A673 (cell line): ENCODE data around the gene RAB3B.

Experiments used
- EZH2 ChIP-seq: fragments of 200-600 bp; sonication (generic); IDR thresholded peaks from 2 replicates; pipeline ENCODE4 v1.6.1; 2017; ENCODE audit warnings: borderline replicate concordance, low read depth, mild to moderate bottlenecking, mixed read lengths, antibody characterized with exemption, low read length; ENCODE audit not compliant: poor library complexity, severe bottlenecking
- TF ChIP-seq, protein P1 (sequence below): fragments of 300-800, 200-600 bp; sonication (generic); conservative IDR thresholded peaks from 2 replicates; pipeline ENCODE4 v1.5.1; 2017; ENCODE audit warnings: low read depth, mild to moderate bottlenecking, antibody characterized with exemption, low read length, moderate library complexity, mixed read lengths

DNA sequence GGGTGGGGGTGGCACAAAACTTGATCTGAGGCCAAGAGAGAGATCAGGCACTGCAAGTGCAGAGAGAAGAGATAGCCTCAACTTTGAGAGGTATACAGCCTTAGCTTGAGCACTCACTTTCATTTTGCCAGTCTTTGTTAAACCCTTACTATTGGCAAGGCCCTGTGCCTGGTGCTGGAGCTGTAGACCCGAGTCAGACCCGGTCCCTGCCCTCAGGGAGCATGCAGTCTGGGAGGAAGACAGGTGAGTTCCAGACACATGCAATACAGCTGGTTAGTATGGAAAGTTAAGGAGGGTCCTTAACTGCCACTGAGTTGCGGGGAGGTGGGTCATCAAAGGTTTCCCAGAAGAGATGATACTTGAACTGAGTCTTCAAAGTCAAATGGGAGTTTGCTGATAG is 31.7 kb downstream of the RAB3B start:
- TF ChIP-seq, protein P1, sequence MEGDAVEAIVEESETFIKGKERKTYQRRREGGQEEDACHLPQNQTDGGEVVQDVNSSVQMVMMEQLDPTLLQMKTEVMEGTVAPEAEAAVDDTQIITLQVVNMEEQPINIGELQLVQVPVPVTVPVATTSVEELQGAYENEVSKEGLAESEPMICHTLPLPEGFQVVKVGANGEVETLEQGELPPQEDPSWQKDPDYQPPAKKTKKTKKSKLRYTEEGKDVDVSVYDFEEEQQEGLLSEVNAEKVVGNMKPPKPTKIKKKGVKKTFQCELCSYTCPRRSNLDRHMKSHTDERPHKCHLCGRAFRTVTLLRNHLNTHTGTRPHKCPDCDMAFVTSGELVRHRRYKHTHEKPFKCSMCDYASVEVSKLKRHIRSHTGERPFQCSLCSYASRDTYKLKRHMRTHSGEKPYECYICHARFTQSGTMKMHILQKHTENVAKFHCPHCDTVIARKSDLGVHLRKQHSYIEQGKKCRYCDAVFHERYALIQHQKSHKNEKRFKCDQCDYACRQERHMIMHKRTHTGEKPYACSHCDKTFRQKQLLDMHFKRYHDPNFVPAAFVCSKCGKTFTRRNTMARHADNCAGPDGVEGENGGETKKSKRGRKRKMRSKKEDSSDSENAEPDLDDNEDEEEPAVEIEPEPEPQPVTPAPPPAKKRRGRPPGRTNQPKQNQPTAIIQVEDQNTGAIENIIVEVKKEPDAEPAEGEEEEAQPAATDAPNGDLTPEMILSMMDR, result no peak
- no peak for TF ChIP-seq EZH2
